ENCODE results near the gene SORCS2.

- TF ChIP-seq CTCF (IDR thresholded peaks at IDR 0.05; ENCODE audit: insufficient read depth, low read depth, low read length) (no peak), EZH2 (IDR thresholded peaks at IDR 0.05; ENCODE audit: insufficient read depth, low read length) (no peak)
Measured at GRCh38 chr4:7458477-7458876, 266.1 kb downstream of the SORCS2 start.

All from astrocyte (in vitro differentiated cells and primary cell).